ENCODE results near the gene RNU5B-1. TPM values are rescaled to one million over a fixed set of nuclear protein-coding genes. Genes with fewer than 3 reads are reported as not detected.
"Not testable (repeated sequence)": the region's sequence is repeated elsewhere in the genome, so short reads cannot be mapped to it uniquely, and the experiment has no call there.

RNU5B-1 gene
- total RNA-seq, 1 donor from 2014 or later = under 0.01 TPM

GRCh38 chr15:65344214-65344913 lies 39.9 kb downstream of the RNU5B-1 start:
- DNase-seq = no peak

- no peak for DNase-seq
Measured at GRCh38 chr15:65344914-65345275, 40.4 kb downstream of the RNU5B-1 start.

- DNase-seq = no peak
Measured at GRCh38 chr15:65346856-65347598, 42.5 kb downstream of the RNU5B-1 start.

DNA sequence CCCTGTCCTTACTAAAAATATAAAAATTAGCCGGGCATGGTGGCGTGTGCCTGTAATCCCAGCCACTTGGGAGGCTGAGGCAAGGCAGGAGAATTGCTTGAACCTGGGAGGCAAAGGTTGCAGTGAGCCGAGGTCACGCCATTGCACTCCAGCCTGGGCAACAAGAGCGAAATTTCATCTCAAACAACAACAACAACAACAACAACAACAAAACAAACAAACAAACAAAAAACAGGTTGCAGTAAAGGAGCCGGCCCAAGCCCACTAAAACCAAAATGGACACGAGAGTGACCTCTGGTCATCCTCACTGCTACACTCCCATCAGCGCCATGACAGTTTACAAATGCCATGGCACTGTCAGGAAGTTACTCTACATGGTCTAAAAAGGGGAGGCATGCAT lies 43.3 kb downstream of the RNU5B-1 start:
- not testable (repeated sequence) for DNase-seq

DNA sequence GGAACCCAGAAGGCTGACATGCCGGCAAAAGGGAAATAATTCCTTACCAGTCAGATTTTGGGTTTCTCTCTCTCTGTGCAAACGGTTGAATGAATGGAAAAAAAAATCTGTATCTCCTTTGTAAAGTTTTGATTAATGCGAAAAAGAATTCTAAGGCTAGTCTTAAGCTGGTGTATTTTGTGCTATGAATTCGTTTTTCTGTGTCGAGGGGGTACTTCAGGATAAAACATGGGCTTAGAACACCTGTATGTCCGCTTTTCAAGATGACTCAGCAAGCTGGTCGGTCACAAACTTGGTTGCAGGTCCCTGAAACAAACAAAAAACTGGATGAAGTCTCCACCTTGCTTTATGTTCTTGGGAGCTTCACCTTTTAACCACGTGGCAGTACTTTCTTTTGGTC lies 44.9 kb downstream of the RNU5B-1 start:
- DNase-seq = no peak

- not testable (repeated sequence) for DNase-seq
Measured at GRCh38 chr15:65351972-65352371, 47.5 kb downstream of the RNU5B-1 start.

Small RNAs within 50 kb of the gene (small RNA-seq; reads per million reads assigned to genes)
- gene RNU5A-1 (ENCODE audit: low replicate concordance) (465,792 reads per million, percentile 100 among the genes with 10 or more reads in this experiment), gene RNU5B-1 (ENCODE audit: low replicate concordance) (90,432 reads per million, percentile 100 among the genes with 10 or more reads in this experiment), gene SNORA24B (ENCODE audit: low replicate concordance) (0.12 reads per million)

Other genes with a start within 250 kb of the RNU5B-1 start
- 12.5 TPM for gene RASL12, start 236.7 kb upstream of the RNU5B-1 start, total RNA-seq
- 0.30 TPM for gene KBTBD13, start 227.9 kb upstream of the RNU5B-1 start, total RNA-seq
- gene UBAP1L, start 189.5 kb upstream of the RNU5B-1 start, total RNA-seq = 2.2 TPM
- 10.9 TPM for gene PDCD7, start 170.9 kb upstream of the RNU5B-1 start, total RNA-seq
- gene CLPX, start 119.3 kb upstream of the RNU5B-1 start, total RNA-seq = 65.6 TPM
- 24.4 TPM for gene CILP, start 93.2 kb upstream of the RNU5B-1 start, total RNA-seq
- gene PARP16, start 17.8 kb upstream of the RNU5B-1 start, total RNA-seq = 6.8 TPM
- gene RNU5A-1, start 8.6 kb upstream of the RNU5B-1 start, total RNA-seq = not detected
- gene IGDCC3, start 73.3 kb downstream of the RNU5B-1 start, total RNA-seq = 0.69 TPM
- 25.2 TPM for gene IGDCC4, start 118.3 kb downstream of the RNU5B-1 start, total RNA-seq
- 38.5 TPM for gene DPP8, start 213.0 kb downstream of the RNU5B-1 start, total RNA-seq
- gene HACD3, start 225.8 kb downstream of the RNU5B-1 start, total RNA-seq = 55.4 TPM

All from skin of body (tissue), 3 donors.